Mucosa of descending colon (tissue), 3 donors: ENCODE data around the gene PTPRN2. TPM values are rescaled to one million over a fixed set of nuclear protein-coding genes. Genes with fewer than 3 reads are reported as not detected.

Experiments used
- ATAC-seq: fragments of 200-7000 bp; cut with Tn5 transposase; one replicate; pipeline ENCODE4 v1.9.1; 2020; ENCODE audit warnings: mild to moderate bottlenecking, moderate library complexity
- DNase-seq, 3 donors: peaks; one replicate each; pipeline ENCODE4 v3.0.0-alpha.2; 2020
- H3K36me3 ChIP-seq: fragments of 200-600 bp; one replicate; pipeline ENCODE4 v1.8.0; 2021; ENCODE audit warnings: low read depth, mild to moderate bottlenecking
- H3K4me1 ChIP-seq: fragments of 200-600 bp; one replicate; pipeline ENCODE4 v1.8.0; 2021; ENCODE audit warnings: low read depth, mild to moderate bottlenecking
- H3K4me3 ChIP-seq: fragments of 200-600 bp; one replicate; pipeline ENCODE4 v1.8.0; 2021; ENCODE audit warnings: mild to moderate bottlenecking
- H3K9me3 ChIP-seq: fragments of 200-600 bp; one replicate; pipeline ENCODE4 v1.8.0; 2021; ENCODE audit warnings: mild to moderate bottlenecking
- CTCF ChIP-seq: fragments of 200-600 bp; IDR thresholded peaks from one replicate; pipeline ENCODE4 v1.8.0; 2022; ENCODE audit warnings: antibody characterized with exemption, mild to moderate bottlenecking
- intact Hi-C, 2 donors: fragments of 100-400 bp; cut with DNase I in 1 of 2; cut with micrococcal nuclease in 1 of 2; formaldehyde crosslinking; loops; one replicate each; pipeline versions ENCODE4 v1.11.0 to v1.11.1; 2022; cut with DNase I, micrococcal nuclease
- total RNA-seq, 3 donors: library from RNA; stranded (reverse); fragmentation: NEBNext Ultra II Directional in 2 of 3; extraction: Animal tissue kit (Norgen Biotek cat#: 25700) in 2 of 3; gene quantifications; one replicate each; pipeline versions ENCODE4 v1.2.1 to v1.2.4, GENCODE V29; 2021 to 2023
- donor health status: DM: no; HTN: no; CAD: no; lungs with moderate emphysema.
- donor health status: DM: no; HTN: no; CAD: no.
- donor health status: DM: no; HTN: yes; CAD: no.

The PTPRN2 gene
- total RNA-seq, 3 donors from 2014 or later: 12.5 to 28.0 (median 26.2) TPM

- intact Hi-C loops: no loop called here
- DNase-seq: peak in 1 of 3 donors; percentile 19
- Histone ChIP-seq H3K4me1 (no peaks in the 10 kb centered on the region), H3K36me3 (no peaks in the 10 kb centered on the region), H3K4me3 (no peak overlapping the region), H3K9me3 (no peaks in the 10 kb centered on the region)
- no peak for TF ChIP-seq CTCF
- ATAC-seq: no peak
Measured at GRCh38 chr7:157793973-157794745, 793.5 kb downstream of the PTPRN2 start.

GRCh38 chr7:157793087-157793353 lies 794.6 kb downstream of the PTPRN2 start:
- peak in 1 of 3 donors; percentile 4 for DNase-seq
- no peaks in the 10 kb centered on the region for H3K36me3 ChIP-seq
- no peaks in the 10 kb centered on the region for H3K9me3 ChIP-seq
- ATAC-seq: no peak
- no peak for TF ChIP-seq CTCF
- intact Hi-C loops: no loop called here
- no peaks in the 10 kb centered on the region for H3K4me1 ChIP-seq
- no peak overlapping the region for H3K4me3 ChIP-seq

GRCh38 chr7:157792241-157793086 lies 795.2 kb downstream of the PTPRN2 start:
- TF ChIP-seq CTCF: no peak
- H3K9me3 ChIP-seq: no peaks in the 10 kb centered on the region
- H3K4me3 ChIP-seq: no peak overlapping the region
- no peak for ATAC-seq
- DNase-seq: peak in 1 of 3 donors; percentile 22
- intact Hi-C loops: no loop called here
- H3K36me3 ChIP-seq: no peaks in the 10 kb centered on the region
- no peaks in the 10 kb centered on the region for H3K4me1 ChIP-seq

- no peak for TF ChIP-seq CTCF
- Histone ChIP-seq H3K4me3 (no peak overlapping the region), H3K36me3 (no peaks in the 10 kb centered on the region), H3K4me1 (no peaks in the 10 kb centered on the region), H3K9me3 (no peaks in the 10 kb centered on the region)
- ATAC-seq (no peak), DNase-seq (peak in 1 of 3 donors; percentile 21)
- intact Hi-C loops: no loop called here
Measured at GRCh38 chr7:157791666-157792065, 796.0 kb downstream of the PTPRN2 start.

GRCh38 chr7:157791261-157791660 lies 796.4 kb downstream of the PTPRN2 start:
- H3K36me3 ChIP-seq: no peaks in the 10 kb centered on the region
- ATAC-seq (no peak), DNase-seq (peak in 1 of 3 donors; percentile 15)
- no peaks in the 10 kb centered on the region for H3K9me3 ChIP-seq
- no peak overlapping the region for H3K4me3 ChIP-seq
- no peaks in the 10 kb centered on the region for H3K4me1 ChIP-seq
- TF ChIP-seq CTCF: no peak
- intact Hi-C loops: no loop called here
